SK-MEL-5 (cell line): ENCODE results near the gene AARS2. TPM values are rescaled to one million over a fixed set of nuclear protein-coding genes. Genes with fewer than 3 reads are reported as not detected.

ENCODE experiments used
- DNase-seq: peaks from one replicate; pipeline ENCODE4 v3.0.0-alpha.2; 2016; ENCODE audit warnings: low read depth, low spot score
- in situ Hi-C: cut with HindIII; loops from 2 replicates; pipeline ENCODE4 v1.10.0; 2016; ENCODE audit warnings: low sequenced_read_pairs, high pct_unique_total_duplicates, low pct_unique_long_range_greater_than_20kb
- total RNA-seq: library from RNA; depleted of rRNA; stranded (reverse); fragments of >200 nt; shearing (Covaris generic); gene quantifications from 2 replicates; pipeline ENCODE4 v1.2.3, GENCODE V29; 2014

AARS2 gene
- total RNA-seq, 1 experiment from 2014 or later, result 21.7 TPM

- DNase-seq, result no peak
- in situ Hi-C loops, result no loop called here
Observed at GRCh38 chr6:44286747-44287146, 26.4 kb downstream of the AARS2 start.

- in situ Hi-C loops, result no loop called here
- no peak for DNase-seq
Observed at GRCh38 chr6:44286285-44286565, 26.9 kb downstream of the AARS2 start.

- DNase-seq, result no peak
- in situ Hi-C loops, result no loop called here
Observed at GRCh38 chr6:44285552-44286284, 27.4 kb downstream of the AARS2 start.

GRCh38 chr6:44284867-44285266 lies 28.3 kb downstream of the AARS2 start:
- in situ Hi-C loops, result no loop called here
- DNase-seq, result no peak

- in situ Hi-C loops, result no loop called here
- no peak for DNase-seq
Observed at GRCh38 chr6:44284121-44284520, 29.0 kb downstream of the AARS2 start.

GRCh38 chr6:44278774-44279697 lies 34.1 kb downstream of the AARS2 start:
- no peak for DNase-seq
- in situ Hi-C loops, result no loop called here

- no peak for DNase-seq
- in situ Hi-C loops, result no loop called here
Observed at GRCh38 chr6:44278315-44278714, 34.8 kb downstream of the AARS2 start.

GRCh38 chr6:44277763-44278162 lies 35.4 kb downstream of the AARS2 start:
- DNase-seq, result no peak
- in situ Hi-C loops, result no loop called here

GRCh38 chr6:44276667-44277640 lies 36.2 kb downstream of the AARS2 start:
- in situ Hi-C loops, result no loop called here
- DNase-seq, result no peak

GRCh38 chr6:44275749-44276648 lies 37.1 kb downstream of the AARS2 start:
- no peak for DNase-seq
- in situ Hi-C loops, result no loop called here

GRCh38 chr6:44275271-44275748 lies 37.8 kb downstream of the AARS2 start:
- DNase-seq, result no peak
- in situ Hi-C loops, result no loop called here

- DNase-seq, result no peak
- in situ Hi-C loops, result no loop called here
Observed at GRCh38 chr6:44273617-44274016, 39.5 kb downstream of the AARS2 start.

GRCh38 chr6:44272999-44273566 lies 40.1 kb downstream of the AARS2 start:
- no peak for DNase-seq
- in situ Hi-C loops, result no loop called here

GRCh38 chr6:44272529-44272928 lies 40.6 kb downstream of the AARS2 start:
- no peak for DNase-seq
- in situ Hi-C loops, result no loop called here

GRCh38 chr6:44271914-44272313 lies 41.2 kb downstream of the AARS2 start:
- in situ Hi-C loops, result no loop called here
- DNase-seq, result no peak

GRCh38 chr6:44271406-44271723 lies 41.8 kb downstream of the AARS2 start:
- no peak for DNase-seq
- in situ Hi-C loops, result no loop called here
